Stimulated activated effector memory CD8-positive, alpha-beta T cell treated with anti-CD3 and anti-CD28 coated beads, Interleukin-12 subunit alpha, Interleukin-12 subunit beta, amount 100 ng/mL, for 72 hours (primary cell): ENCODE data around the gene CXCR2.
"Not testable (repeated sequence)": the region's sequence is repeated elsewhere in the genome, so short reads cannot be mapped to it uniquely, and the experiment has no call there.

ENCODE experiments used
- ATAC-seq: fragments of 150-1000 bp; cut with Tn5 transposase; 2 replicates; pipeline ENCODE4 v1.10.0; 2021
- DNase-seq, 2 donors: peaks; one replicate each; pipeline ENCODE4 v3.0.0; 2021 to 2022; ENCODE audit warnings: low spot score in 2 of 2
- H3K27ac Mint-ChIP-seq: one replicate; pipeline ENCODE4 v1.8.0; 2022; ENCODE audit warnings: mild to moderate bottlenecking, mixed read lengths
- H3K36me3 Mint-ChIP-seq: one replicate; pipeline ENCODE4 v1.8.0; 2022; ENCODE audit warnings: mild to moderate bottlenecking, mixed read lengths
- H3K4me1 Mint-ChIP-seq: one replicate; pipeline ENCODE4 v1.8.0; 2022; ENCODE audit warnings: mixed read lengths
- H3K4me3 Mint-ChIP-seq: one replicate; pipeline ENCODE4 v1.8.0; 2022; ENCODE audit warnings: mild to moderate bottlenecking, mixed read lengths
- H3K9me3 Mint-ChIP-seq: one replicate; pipeline ENCODE4 v1.8.0; 2022; ENCODE audit warnings: mixed read lengths

The CXCR2 gene

DNA sequence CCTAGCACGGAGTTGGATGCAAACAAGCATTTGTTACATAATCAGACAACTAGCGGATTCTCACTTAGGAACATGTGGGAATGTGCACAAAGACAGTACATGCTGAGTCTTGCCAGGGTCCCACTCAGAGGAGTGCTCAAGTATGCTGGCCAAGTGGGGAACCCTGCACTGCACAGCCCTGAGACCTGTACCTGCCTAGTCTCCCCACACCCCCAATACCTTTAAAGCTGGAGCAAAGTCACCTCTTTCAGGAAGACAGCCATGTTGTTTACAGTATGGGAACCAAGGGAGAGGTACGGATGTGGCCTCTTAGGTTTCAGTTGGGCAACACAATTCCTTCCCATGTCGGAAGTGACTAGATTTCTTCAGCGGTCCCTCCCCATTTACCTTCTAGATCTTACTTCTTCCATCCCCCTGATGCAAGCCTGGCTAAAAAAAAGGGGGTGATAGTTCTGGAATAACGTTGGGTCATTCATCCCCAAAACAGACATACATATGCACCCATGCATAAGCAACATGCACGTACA lies 30.2 kb downstream of the CXCR2 start:
- no peaks in the 10 kb centered on the region for H3K9me3 Mint-ChIP-seq
- H3K4me3 Mint-ChIP-seq, result no peak overlapping the region
- H3K4me1 Mint-ChIP-seq, result no peaks in the 10 kb centered on the region
- ATAC-seq (no peak), DNase-seq (no peak)
- H3K27ac Mint-ChIP-seq, result no peak overlapping the region
- H3K36me3 Mint-ChIP-seq, result no peaks in the 10 kb centered on the region

DNA sequence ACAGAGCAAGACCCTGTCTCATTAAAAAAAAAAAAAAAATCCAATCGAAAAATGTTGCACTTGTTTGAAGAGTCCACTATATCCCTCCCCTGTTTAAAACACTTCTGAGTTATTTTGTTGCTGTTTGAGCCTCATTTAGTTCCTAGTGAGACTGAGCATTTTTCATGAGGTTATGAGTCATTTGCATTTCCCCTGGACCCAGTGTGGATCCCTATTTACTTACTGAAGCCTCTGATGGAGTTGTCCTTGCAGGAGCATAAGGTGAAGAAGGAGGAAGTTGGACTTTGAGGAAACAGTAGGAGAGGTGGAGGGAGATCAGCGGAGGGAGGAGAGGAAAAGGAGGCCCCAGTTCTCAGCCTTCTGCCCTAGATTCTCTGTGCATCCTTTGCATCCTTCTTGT lies 35.8 kb downstream of the CXCR2 start:
- no peaks in the 10 kb centered on the region for H3K9me3 Mint-ChIP-seq
- H3K36me3 Mint-ChIP-seq, result no peaks in the 10 kb centered on the region
- ATAC-seq, result no peak
- no peak overlapping the region for H3K27ac Mint-ChIP-seq
- H3K4me3 Mint-ChIP-seq, result no peak overlapping the region
- peaks cover 5% of the 10 kb centered on the region for H3K4me1 Mint-ChIP-seq
- no peak for DNase-seq

DNA sequence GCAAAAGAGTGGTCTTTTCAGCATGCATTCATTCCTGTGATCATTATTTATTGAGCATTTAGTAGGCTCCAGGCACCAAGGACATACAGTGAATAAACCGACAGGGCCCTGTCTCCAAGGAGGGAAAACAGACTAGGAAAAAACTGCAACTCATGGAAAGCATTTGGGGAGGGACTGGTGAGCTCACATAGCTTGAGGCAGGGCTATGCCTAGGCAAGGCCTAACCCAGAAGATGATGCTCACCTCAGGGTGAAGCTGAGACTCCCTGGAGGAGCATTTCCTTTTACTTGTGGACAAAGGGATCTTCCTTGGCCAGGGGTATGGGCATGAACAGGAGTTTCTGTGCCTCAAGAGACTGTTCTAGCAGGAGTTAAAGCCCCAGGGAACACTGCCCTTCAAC lies 37.0 kb downstream of the CXCR2 start:
- Mint-ChIP-seq H3K9me3 (no peaks in the 10 kb centered on the region), H3K27ac (no peak overlapping the region), H3K36me3 (no peaks in the 10 kb centered on the region), H3K4me3 (no peak overlapping the region), H3K4me1 (peaks cover 15% of the 10 kb centered on the region)
- no peak for ATAC-seq
- no peak for DNase-seq

DNA sequence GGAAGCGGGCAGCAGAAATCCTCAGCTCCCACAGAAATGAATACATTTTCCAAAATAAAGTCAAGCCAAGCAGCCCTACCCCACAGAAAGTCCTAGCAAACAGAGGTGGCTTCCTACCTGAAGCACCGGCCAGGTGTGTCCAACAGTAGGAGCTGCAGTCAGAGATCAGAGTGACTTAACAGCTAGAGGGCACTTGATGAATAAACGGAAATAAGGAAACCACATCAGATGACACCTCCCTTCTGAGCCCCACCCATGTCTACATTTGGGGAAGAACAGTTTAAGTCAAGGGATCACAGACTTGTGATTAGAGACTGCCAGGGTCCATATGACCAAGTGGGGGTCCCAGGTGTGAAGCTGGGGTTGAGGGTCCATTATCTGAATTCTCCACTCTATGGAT lies 41.0 kb downstream of the CXCR2 start, which contains the start of gene CXCR1:
Gene CXCR1 (minus strand): TSS at position 172 of the 400 bp plus-strand sequence. CDS start 1,751 bp downstream, outside the sequence.
- Mint-ChIP-seq H3K27ac (peak within 1 kb of the TSS; percentile 43), H3K4me1 (peaks cover 31% of the 10 kb centered on the region), H3K4me3 (no peak within 1 kb of the TSS), H3K9me3 (no peaks in the 10 kb centered on the region), H3K36me3 (no peaks in the 10 kb centered on the region)
- ATAC-seq, result peak; percentile 85
- no peak for DNase-seq

DNA sequence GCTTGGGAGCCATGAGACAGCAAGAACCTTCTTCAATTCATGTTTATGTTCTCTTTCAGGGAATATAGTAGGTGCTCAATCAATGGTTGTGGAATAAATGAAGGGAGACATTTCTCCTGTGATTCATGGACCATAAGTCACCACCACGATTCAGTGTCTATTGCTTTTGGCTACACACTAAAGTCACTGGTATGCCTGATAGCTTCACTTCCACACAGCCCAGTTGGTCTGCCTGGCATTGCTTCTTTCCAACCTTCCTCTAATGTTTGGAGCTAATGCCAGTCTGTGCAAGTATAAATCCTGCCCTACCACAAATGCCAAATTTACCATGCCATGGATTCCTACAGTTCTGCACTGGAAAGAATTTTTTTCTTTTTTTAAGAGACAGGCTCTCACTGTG lies 42.2 kb downstream of the CXCR2 start:
- H3K4me1 Mint-ChIP-seq, result peaks cover 31% of the 10 kb centered on the region
- peak overlapping the region; percentile 50 for H3K27ac Mint-ChIP-seq
- no peak overlapping the region for H3K4me3 Mint-ChIP-seq
- DNase-seq (no peak), ATAC-seq (no peak)
- H3K36me3 Mint-ChIP-seq, result no peaks in the 10 kb centered on the region
- no peaks in the 10 kb centered on the region for H3K9me3 Mint-ChIP-seq

DNA sequence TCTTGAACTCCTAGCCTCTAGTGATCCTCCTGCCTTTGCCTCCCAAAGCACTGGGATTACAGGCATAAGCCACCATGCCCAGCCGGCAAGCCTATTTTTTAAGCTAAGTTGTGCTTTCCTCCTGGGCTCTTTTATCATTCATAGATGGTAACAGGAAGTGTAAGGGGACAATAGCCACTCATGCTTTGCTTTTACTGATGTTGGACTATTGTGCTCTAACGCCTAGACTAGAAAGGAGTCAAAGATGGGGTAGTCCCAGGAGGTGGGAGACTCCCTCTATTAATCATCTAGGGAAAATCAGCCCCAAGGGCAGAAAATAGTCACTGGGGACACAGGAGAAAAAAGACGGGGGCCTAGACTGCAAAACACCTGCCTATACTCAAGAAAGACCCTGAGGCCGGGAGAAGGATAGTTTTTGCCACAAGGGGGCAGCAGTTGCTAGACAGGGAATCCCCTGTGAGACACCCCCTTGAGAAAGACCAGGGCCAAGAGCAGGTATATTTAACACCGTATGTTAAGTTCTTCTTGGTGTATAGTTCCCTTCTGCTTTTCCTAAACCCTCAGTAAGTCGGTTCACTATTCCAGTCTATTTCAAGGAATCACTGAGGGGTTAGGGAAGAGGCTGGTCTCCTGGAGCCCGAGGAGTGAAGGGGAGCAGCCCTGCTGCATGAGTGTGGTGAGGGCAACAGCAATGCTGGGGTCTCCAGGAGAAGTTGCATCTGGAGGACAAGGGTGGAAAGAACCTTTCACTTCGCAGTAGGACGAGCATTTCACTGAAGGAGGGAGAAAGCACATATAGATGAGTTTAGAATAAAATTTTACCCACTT lies 43.0 kb downstream of the CXCR2 start:
- Mint-ChIP-seq H3K27ac (peak overlapping the region; percentile 50), H3K36me3 (no peaks in the 10 kb centered on the region), H3K4me3 (no peak overlapping the region), H3K4me1 (peaks cover 31% of the 10 kb centered on the region), H3K9me3 (no peaks in the 10 kb centered on the region)
- DNase-seq (peak; percentile 57 to 85), ATAC-seq (peak; percentile 72)

DNA sequence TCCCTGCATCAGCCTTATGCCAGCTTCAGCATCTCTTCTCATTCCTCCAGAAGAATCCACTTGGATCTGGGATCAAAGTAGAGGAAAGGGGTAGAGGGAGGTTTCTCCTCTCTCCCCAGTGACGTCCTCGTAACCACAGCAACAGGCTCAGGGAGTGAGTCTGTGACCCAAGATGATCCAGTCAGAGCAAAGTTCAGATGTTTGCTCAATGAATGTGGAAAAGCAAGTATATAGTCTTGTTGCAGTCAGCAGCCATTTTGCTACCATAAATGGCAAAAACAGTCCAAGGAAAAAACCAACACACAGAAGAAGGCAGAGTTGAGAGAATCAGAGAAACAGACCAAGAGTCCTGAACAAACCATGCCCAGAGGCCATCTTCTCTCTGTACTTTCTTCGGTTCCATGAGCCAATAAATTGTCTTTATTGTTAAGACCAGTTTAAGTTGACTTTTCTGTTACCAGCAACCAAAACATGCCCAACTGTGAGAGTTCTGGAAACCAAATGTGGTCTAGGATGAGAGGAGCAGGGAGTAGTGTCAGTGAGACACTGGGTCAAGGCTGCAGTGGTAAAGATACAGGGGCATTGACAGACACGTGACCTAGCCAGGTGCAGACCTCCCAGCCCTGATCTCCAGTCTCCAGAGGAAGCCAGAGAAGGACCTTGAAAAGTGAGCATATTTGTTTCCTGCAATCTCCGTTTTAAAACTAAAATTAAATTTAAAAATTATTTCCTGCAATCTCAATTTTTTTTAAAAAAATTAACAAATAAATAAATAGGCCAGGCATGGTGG lies 44.1 kb downstream of the CXCR2 start:
- ATAC-seq, result no peak
- DNase-seq, result no peak

DNA sequence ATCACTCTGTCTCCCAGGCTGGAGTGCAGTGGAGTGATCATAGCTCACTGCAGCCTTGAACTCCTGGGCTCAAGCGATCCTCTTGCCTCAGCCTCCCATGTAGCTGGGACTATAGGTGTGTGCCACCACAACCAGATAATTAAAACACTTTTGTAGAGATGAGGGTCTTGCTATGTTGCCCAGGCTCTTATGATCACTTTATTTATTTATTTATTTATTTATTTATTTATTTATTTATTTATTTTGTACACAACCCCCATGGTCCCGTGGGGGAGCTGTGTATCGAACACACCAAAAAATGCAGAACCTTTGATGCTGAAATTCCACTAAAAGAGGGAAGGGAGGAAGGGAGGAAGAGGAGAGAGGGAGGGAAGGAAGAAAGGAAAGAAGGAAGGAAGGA lies 45.9 kb downstream of the CXCR2 start:
- not testable (repeated sequence) for H3K27ac Mint-ChIP-seq, H3K36me3 Mint-ChIP-seq, DNase-seq, H3K9me3 Mint-ChIP-seq, H3K4me3 Mint-ChIP-seq, ATAC-seq
- peaks cover 25% of the 10 kb centered on the region for H3K4me1 Mint-ChIP-seq

More for the DNA sequence above, 44.1 kb downstream of the CXCR2 start:
- peaks cover 31% of the 10 kb centered on the region for H3K4me1 Mint-ChIP-seq
- H3K4me3 Mint-ChIP-seq, result no peak overlapping the region
- H3K9me3 Mint-ChIP-seq, result no peaks in the 10 kb centered on the region
- no peaks in the 10 kb centered on the region for H3K36me3 Mint-ChIP-seq
- H3K27ac Mint-ChIP-seq, result no peak overlapping the region

DNA sequence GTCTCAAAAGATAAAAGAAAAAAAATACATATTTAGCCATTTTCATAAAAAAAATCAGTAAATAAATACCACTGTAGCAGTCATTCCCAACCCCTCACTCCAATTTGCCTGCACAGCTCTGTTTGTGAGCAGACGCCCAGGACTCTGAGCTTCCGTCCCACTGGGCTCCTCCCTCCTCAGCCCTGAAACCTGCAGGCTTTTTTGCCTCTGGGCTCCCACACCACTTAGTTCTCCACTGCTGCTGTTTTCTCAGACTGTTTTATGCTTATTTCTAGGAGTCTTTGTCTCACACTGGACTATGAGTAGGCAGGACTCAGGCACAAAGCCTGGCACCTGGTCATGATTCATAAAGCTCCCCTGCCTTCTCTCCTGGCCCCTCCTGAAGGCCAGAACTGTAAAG lies 47.0 kb downstream of the CXCR2 start:
- no peak overlapping the region for H3K27ac Mint-ChIP-seq
- H3K36me3 Mint-ChIP-seq, result no peaks in the 10 kb centered on the region
- H3K9me3 Mint-ChIP-seq, result no peaks in the 10 kb centered on the region
- no peak for DNase-seq
- no peak for ATAC-seq
- no peak overlapping the region for H3K4me3 Mint-ChIP-seq
- H3K4me1 Mint-ChIP-seq, result peaks cover 15% of the 10 kb centered on the region

DNA sequence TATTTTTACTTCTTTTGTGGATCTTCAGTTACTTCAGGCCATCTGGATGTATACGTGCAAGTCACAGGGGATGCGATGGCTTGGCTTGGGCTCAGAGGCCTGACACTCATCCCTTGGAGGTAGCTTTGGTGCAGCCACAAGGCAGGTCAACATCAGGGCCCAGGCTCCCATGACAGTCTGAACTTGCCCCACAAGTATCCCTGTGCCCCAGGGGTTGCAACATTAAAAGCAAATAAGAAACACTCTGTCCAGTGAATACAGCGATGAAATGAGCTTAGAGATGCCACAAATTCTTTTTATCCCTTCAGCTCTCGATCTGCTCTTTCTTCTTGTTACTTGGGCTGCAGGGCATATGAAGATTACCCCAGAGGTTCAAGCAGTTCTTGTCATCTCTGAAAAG lies 54.0 kb downstream of the CXCR2 start:
- Mint-ChIP-seq H3K4me3 (no peak overlapping the region), H3K36me3 (no peaks in the 10 kb centered on the region), H3K4me1 (no peaks in the 10 kb centered on the region), H3K27ac (no peak overlapping the region), H3K9me3 (no peaks in the 10 kb centered on the region)
- no peak for DNase-seq
- no peak for ATAC-seq

DNA sequence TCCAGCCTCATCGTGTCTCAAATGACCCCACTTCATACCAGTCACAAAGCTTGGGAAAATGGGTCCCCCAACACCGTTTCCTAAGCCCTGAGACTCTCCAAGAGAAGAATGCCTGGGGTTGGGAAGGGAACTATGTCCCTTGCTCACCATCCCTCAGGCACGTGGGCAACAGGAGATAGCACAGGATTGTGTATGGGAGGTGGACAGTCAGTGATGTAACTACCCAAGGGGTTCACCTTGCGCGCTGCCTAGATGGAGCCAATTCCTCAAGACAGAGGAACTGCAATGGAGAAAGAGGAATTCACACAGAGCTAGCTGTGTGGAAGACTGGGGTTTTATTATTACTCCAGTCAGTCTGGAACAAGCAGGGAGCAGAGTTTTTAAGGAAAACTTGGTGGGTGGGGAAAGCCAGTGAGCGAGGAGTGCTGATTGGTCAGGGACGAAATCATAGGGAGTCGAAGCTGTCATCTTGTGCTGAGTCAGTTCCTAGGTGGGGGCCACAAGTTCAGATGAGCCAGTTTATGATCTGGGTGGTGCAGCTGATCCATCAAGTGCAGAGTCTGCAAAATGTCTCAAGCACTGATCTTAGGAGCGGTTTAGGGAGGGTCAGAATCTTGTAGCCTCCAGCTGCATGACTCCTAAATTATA lies 54.8 kb downstream of the CXCR2 start:
- no peak overlapping the region for H3K27ac Mint-ChIP-seq
- DNase-seq (no peak), ATAC-seq (no peak)
- H3K4me3 Mint-ChIP-seq, result no peak overlapping the region
- H3K9me3 Mint-ChIP-seq, result no peaks in the 10 kb centered on the region
- no peaks in the 10 kb centered on the region for H3K36me3 Mint-ChIP-seq
- no peaks in the 10 kb centered on the region for H3K4me1 Mint-ChIP-seq

DNA sequence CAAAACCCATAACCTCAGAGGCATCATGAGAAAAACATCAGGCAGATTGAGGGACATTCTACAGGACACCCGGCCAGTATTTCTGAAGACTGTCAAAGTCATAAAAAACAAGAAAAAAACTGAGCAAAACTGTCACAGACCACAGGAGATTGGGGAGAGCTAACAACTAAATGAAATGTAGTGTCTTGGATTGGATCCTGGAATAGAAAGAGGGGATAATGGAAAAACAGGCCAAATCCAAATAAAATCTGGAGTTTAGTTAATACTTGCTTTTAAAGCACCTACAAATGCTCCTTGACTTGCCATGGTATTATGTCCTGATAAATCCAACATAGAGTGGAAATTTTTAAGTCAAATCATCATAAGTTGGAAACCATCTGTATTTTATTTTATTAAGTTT lies 58.5 kb downstream of the CXCR2 start:
- Mint-ChIP-seq H3K27ac (no peak overlapping the region), H3K9me3 (no peaks in the 10 kb centered on the region), H3K4me1 (peaks cover 8% of the 10 kb centered on the region), H3K4me3 (no peak overlapping the region), H3K36me3 (no peaks in the 10 kb centered on the region)
- DNase-seq (no peak), ATAC-seq (no peak)

DNA sequence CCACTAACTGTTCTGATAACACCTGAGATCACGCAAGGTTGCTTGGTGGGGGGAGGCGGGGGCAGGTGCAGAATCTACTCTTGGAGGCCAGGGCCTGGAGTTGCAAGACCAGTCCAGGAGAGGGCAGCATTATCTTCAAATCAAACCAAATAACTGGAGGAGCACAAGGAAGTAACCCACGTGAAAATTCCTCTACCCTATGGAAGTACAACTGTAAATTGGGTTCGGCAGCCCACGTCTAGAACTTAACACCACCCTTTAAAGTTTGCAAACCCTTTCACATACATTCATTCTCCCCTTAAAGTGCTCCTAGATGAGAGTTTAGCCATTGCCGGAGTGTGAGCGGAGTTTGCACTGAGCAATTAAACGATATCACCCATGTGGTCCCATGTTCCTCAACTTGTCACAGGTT lies 60.5 kb downstream of the CXCR2 start:
- peak; percentile 88 for ATAC-seq
- DNase-seq, result peak; percentile 36 to 77
- H3K9me3 Mint-ChIP-seq, result no peaks in the 10 kb centered on the region
- H3K36me3 Mint-ChIP-seq, result no peaks in the 10 kb centered on the region
- peak overlapping the region; percentile 41 for H3K27ac Mint-ChIP-seq
- no peak overlapping the region for H3K4me3 Mint-ChIP-seq
- peaks cover 8% of the 10 kb centered on the region for H3K4me1 Mint-ChIP-seq
